Psoas muscle (tissue), 8 donors: ENCODE data around the gene CCDC85A. TPM values are rescaled to one million over a fixed set of nuclear protein-coding genes. Genes with fewer than 3 reads are reported as not detected.

ENCODE experiments used
- ATAC-seq, 4 donors: fragments of 200-7000 bp; cut with Tn5 transposase; one replicate each; pipeline ENCODE4 v1.9.1; 2020; ENCODE audit warnings: moderate library complexity in 3 of 4, mild to moderate bottlenecking in 2 of 4
- DNase-seq, 2 donors: peaks; one replicate each; pipeline ENCODE4 v3.0.0-alpha.2; 2020
- H3K27ac ChIP-seq: fragments of 200-600 bp; one replicate; pipeline ENCODE4 v1.8.0; 2022
- H3K27me3 ChIP-seq, 3 donors: fragments of 200-600 bp in 1 of 3; one replicate each; pipeline versions ENCODE4 v1.6.1 to v1.8.0; 2013 to 2022; ENCODE audit warnings: low read length in 2 of 3, mild to moderate bottlenecking in 2 of 3, moderate library complexity in 1 of 3; ENCODE audit not compliant: insufficient read depth in 3 of 3
- H3K36me3 ChIP-seq, 2 donors: fragments of 200-600 bp in 1 of 2; one replicate each; pipeline versions ENCODE4 v1.6.1 to v1.8.0; 2013 to 2022; ENCODE audit warnings: low read depth in 1 of 2, mild to moderate bottlenecking in 1 of 2, moderate library complexity in 1 of 2; ENCODE audit not compliant: insufficient read depth in 1 of 2
- H3K4me1 ChIP-seq: fragments of 200-600 bp; one replicate; pipeline ENCODE4 v1.8.0; 2022
- H3K4me3 ChIP-seq: fragments of 200-600 bp; one replicate; pipeline ENCODE4 v1.8.0; 2022; ENCODE audit warnings: mild to moderate bottlenecking
- H3K9me3 ChIP-seq: fragments of 200-600 bp; one replicate; pipeline ENCODE4 v1.8.0; 2022
- CTCF ChIP-seq: fragments of 200-600 bp; IDR thresholded peaks from one replicate; pipeline ENCODE4 v1.8.0; 2022; ENCODE audit warnings: antibody characterized with exemption
- WGBS, 3 donors: extraction: QIAGEN DNeasy Blood & Tissue Kit; methylation state at CpG; one replicate each; pipeline versions ENCODE4 v1.1.6 to v1.1.7; 2013; 5-methylcytosine and 5-hydroxymethylcytosine counted together
- intact Hi-C, 2 donors: fragments of 100-400 bp; cut with DNase I; formaldehyde crosslinking; loops; one replicate each; pipeline versions ENCODE4 v1.11.0 to v1.14.2; 2022
- polyA plus RNA-seq, 3 donors: library from polyadenylated mRNA; stranded (reverse); fragments of 200-250 nt; gene quantifications; one replicate each; pipeline ENCODE4 v1.2.3, GENCODE V29; 2013
- total RNA-seq, 4 donors: library from RNA; stranded (reverse); fragmentation: NEBNext Ultra II Directional in 2 of 4; extraction: Animal tissue kit (Norgen Biotek cat#: 25700) in 2 of 4; gene quantifications; one replicate each; pipeline versions ENCODE4 v1.2.1 to v1.2.4, GENCODE V29; 2021 to 2023
- donor health status: healthy with polysubstance abuse.
- donor health status: DM: no; HTN: no; CAD: no; lungs with moderate emphysema.
- donor health status: Bipolar disorder and iron deficiency.
- donor health status: healthy.
- donor health status: DM: yes; HTN: yes; CAD: no.
- donor health status: DM: no; HTN: no; CAD: no.
- donor health status: DM: no; HTN: no; CAD: no.
- donor health status: DM: yes; HTN: yes; CAD: no.

Gene CCDC85A
- total and polyA plus RNA-seq, 7 donors, result 1.8 to 5.6 (median 1.9) TPM

DNA sequence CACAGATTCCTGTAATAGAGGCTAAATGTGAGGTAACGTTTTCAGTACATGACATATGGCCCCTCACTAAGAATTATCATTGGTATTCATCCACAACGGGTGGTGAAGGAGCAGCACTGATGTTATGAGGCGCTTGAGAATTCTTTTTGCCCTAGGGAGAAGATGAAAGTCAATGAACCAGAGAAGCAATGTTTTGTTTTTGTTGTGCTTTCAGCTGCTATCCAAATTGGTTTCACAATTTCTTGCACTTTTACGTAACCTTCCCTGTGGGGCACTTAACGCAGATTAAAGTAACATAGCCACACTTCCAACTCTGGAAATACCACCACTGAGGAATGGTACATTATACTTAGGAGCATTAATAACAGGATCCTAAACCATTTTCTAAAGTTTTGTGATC lies 13.3 kb upstream of the CCDC85A start:
- ATAC-seq (peak in 3 of 4 donors; percentile 24 to 69 (median 46)), DNase-seq (no peak)
- Histone ChIP-seq H3K4me1 (no peaks in the 10 kb centered on the region), H3K27me3 (peaks cover 0 to 2% (median 0%) of the 10 kb centered on the region in 3 donors), H3K36me3 (no peaks in the 10 kb centered on the region), H3K27ac (peak overlapping the region; percentile 13), H3K9me3 (no peaks in the 10 kb centered on the region), H3K4me3 (no peak overlapping the region)
- no peak for TF ChIP-seq CTCF
- intact Hi-C loops, result no loop called here
- 26 to 52% (median 29%) methylated on average over 5 of the region's 5 CpGs for WGBS, 3 donors

- Histone ChIP-seq H3K4me3 (no peak overlapping the region), H3K27me3 (peaks cover 0 to 2% (median 0%) of the 10 kb centered on the region in 3 donors), H3K36me3 (no peaks in the 10 kb centered on the region), H3K4me1 (no peaks in the 10 kb centered on the region), H3K27ac (peak overlapping the region; percentile 13), H3K9me3 (no peaks in the 10 kb centered on the region)
- no peak for TF ChIP-seq CTCF
- peak in 1 of 4 donors; percentile 59 for ATAC-seq
- intact Hi-C loops, result no loop called here
- 36 to 44% (median 42%) methylated on average over 2 of the region's 2 CpGs for WGBS, 3 donors
- DNase-seq, result no peak
Observed at GRCh38 chr2:56170988-56171387, 12.8 kb upstream of the CCDC85A start.

DNA sequence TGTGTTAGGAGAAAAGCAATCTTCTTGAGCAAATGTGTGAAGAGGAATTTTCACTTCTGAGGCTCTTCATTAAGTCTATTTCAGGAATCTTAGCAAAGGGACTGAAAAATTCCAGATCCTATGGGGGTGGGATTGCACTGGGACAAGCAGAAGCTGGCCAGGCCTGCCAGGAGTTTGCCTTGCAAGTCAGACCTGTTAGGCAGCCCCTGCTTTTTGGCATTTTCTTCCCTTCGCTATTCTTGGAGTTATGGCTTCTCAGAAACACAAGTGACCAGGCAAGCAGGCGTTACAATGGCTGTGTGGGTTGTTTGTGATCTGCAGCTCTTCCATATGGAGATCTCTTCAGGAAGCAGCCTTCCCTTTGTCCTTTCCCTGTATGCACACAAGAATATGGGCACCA lies 8.0 kb upstream of the CCDC85A start:
- WGBS, 3 donors, result 71 to 77% (median 76%) methylated on average over 2 of the region's 2 CpGs
- no peak for ATAC-seq
- no peaks in the 10 kb centered on the region for H3K36me3 ChIP-seq
- no peaks in the 10 kb centered on the region for H3K9me3 ChIP-seq
- no peaks in the 10 kb centered on the region for H3K4me1 ChIP-seq
- no peak overlapping the region for H3K27ac ChIP-seq
- no peak for DNase-seq
- no peak for TF ChIP-seq CTCF
- no peak overlapping the region for H3K4me3 ChIP-seq
- peaks cover 6 to 9% (median 7%) of the 10 kb centered on the region in 3 donors for H3K27me3 ChIP-seq
- intact Hi-C loops, result no loop called here

- no peak for ATAC-seq
- WGBS, 3 donors, result 43 to 55% (median 44%) methylated on average over 4 of the region's 4 CpGs
Observed at GRCh38 chr2:56177420-56178220, 6.2 kb upstream of the CCDC85A start.

More at GRCh38 chr2:56177420-56178220, 6.2 kb upstream of the CCDC85A start:
- DNase-seq, result no peak
- H3K36me3 ChIP-seq, result no peaks in the 10 kb centered on the region
- H3K4me3 ChIP-seq, result no peak overlapping the region
- intact Hi-C loops, result no loop called here
- H3K9me3 ChIP-seq, result no peaks in the 10 kb centered on the region
- TF ChIP-seq CTCF, result no peak
- H3K4me1 ChIP-seq, result no peaks in the 10 kb centered on the region
- peaks cover 6 to 9% (median 7%) of the 10 kb centered on the region in 3 donors for H3K27me3 ChIP-seq
- no peak overlapping the region for H3K27ac ChIP-seq
